T-helper 1 cell treated with Interleukin-12 subunit alpha and Interleukin-12 subunit beta and Interleukin-4 antibody, amounts not matched to agents 30 ng/mL and 1 ng/mL, for 36 hours (primary cell): ENCODE data around the gene IFI27L2. TPM values are rescaled to one million over a fixed set of nuclear protein-coding genes. Genes with fewer than 3 reads are reported as not detected.
"Not testable (repeated sequence)": the region's sequence is repeated elsewhere in the genome, so short reads cannot be mapped to it uniquely, and the experiment has no call there.

Source experiments
- intact Hi-C: fragments of 100-400 bp; cut with micrococcal nuclease; formaldehyde crosslinking; loops from one replicate; pipeline ENCODE4 v1.15.1; 2024
- total RNA-seq: library from RNA; stranded (reverse); gene quantifications from 2 replicates; pipeline ENCODE4 v1.2.3, GENCODE V29; 2022

Gene IFI27L2
- total RNA-seq, 1 donor from 2014 or later: 68.1 TPM

DNA sequence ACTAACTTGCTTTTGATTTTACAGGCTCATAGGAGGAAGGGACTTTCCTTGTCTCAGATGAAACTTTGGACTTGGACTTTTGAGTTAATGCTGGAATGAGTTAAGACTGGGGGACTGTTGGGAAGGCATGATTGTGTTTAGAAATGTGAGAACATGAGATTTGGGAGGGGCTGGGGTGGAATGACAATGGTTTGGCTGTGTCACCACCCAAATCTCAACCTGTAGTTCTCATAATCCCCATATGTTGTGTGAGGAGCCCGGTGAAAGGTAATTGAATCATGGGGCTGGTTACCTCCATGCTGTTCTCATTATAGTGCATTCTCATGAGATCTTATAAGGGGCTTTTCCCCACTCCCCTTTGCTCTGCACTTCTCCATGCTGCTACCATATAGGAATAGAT, 26.7 kb upstream of the IFI27L2 start:
- intact Hi-C loops: not testable (repeated sequence)

DNA sequence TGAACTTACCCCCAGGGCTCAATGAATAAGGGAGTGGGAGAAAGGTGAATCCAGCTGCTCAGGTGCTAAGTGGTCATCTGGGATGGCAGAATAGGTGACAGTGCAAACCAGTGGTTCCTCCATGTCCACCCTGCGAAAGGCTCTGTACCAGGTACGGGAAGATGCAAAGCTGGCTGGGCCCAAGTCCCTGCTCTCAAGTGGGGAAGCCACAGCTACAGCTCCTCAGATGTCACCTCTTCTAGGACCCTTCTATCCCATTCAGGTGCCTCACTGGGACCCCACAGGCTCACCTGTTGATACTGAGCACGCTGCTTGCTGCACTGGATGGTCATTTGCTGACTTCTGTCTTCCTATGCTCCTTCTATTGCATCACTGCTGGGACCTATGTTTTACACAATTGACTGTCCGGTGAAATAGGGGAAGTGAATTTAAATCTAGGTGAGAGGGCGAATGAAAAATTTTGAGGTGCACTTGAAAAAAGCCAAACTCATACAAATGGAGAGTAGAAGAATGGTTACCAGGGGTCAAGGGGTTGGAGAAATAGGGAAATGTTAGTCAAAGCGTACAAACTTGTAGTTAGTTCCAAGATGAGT, 24.4 kb upstream of the IFI27L2 start:
- intact Hi-C loops: no loop called here

DNA sequence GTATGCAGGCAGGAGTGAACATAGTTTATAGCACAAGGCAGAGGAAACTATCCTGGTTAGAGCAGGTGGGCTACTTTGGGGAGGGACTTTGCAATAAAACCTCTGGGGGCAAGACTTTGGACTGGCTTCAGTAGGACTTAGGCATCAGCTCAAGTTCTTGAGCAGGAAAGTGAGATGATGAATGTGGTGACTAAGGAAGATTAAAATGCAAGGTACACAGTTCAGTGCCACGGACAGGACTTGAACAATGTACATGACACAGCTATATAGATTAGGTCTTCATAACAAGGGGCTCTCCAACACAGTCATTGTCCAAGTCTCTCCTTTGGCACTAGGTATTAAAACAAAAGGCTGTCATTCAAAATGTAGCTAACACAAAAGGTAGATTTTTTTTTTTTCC, 23.3 kb upstream of the IFI27L2 start:
- intact Hi-C loops: no loop called here

DNA sequence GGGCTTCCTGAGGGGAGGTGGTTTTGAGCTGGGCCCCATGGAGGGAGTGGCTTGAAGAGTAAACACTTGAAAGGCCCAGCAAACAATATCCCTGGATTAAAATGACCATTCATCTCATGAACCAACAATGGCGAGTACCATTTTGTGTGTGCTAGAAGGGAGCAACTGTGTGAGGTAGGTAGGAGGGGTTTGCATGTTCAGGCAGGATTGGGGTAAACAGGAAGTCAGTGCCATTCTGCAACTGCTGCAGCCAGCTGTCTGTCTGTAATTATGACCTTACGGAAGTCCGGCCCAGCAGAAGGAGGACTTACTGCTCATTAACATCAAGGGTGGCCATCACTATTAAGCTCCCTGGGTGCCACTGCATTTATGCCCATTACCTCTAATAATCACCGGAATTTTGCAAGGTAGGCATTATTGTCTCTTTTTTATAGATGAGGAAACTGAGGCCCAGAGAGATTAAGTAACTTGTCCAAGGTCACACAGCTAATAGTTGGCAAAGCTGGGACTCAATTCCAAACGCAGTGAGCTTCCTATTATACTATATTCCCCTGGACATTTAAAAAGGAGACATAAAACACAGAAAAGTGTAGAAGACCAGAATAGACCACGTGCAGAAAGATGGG, 16.6 kb upstream of the IFI27L2 start:
- intact Hi-C loops: no loop called here

DNA sequence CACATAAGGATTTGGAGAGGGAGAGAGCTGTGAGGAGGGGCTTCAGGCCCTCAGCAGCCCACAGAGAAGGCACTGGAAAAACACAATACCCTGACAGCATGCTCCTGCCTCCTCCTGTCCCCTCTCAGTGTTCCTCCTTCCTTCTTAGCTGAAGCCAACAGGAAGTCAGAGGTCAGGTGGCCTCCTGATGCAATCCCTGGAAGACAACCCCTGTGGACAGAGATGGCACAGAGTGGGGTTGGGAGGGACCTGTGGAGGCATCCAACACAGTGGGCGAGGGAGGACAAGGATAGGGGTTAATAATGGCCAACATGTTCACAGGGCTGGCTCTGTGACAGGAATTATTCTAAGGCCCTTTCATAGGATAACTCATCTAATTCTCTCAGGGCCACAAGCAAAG, 15.4 kb upstream of the IFI27L2 start:
- intact Hi-C loops: no loop called here

DNA sequence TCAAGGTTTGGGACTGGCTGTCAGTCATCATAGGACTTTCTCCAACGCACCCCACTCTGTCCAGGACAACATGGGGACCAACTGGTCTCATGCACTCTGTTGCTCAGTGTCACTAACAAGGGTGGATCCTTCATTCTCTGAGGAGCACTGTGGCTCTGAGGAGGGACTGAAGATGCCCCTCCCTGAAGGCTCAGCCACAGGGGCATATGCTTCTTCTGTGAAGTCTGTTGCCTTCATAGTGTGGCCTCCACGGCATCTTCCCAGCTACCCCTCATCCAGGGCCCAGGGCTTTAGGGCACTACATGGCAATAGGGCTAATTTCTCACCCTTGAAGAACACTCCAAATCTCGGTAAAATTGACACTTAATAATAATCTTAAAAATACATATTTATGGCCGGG, 14.3 kb upstream of the IFI27L2 start:
- intact Hi-C loops: no loop called here

DNA sequence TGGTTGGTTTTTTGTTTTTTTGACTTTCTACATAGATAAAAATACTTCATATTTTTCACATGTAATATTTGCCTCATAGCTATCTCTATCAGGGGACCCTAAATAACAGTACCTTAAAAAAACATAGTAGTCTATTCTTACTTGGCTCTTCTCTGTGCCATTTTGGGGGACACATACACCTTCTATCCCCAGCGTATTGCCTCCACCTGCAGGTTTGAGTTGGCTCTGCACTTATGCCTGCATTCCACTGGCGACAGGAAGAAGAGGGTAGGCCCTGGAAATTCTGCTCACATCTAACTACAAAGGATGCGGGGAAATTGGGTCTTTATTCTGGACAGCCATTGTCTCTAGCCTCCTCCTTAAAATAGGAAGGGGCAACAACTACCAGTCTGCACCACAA, 13.8 kb upstream of the IFI27L2 start:
- intact Hi-C loops: no loop called here

DNA sequence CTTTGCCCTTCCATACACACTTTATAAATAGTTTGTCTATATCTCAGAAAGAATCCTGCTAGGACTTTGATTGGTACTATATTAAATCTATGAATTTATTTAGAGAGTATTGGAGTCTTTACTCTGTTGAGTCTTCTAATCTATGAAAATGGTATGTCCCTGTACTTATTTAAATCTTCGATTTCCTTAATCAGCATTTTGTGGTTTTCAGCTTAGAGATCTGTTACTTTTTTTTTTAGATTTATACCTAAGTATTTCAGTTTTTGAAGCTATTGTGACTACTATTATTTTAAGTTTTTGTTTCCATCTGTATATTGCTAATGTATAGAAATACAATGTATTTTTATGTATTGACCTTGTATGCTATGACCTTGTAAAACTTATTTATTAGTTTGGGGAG, 13.4 kb upstream of the IFI27L2 start:
- intact Hi-C loops: no loop called here

DNA sequence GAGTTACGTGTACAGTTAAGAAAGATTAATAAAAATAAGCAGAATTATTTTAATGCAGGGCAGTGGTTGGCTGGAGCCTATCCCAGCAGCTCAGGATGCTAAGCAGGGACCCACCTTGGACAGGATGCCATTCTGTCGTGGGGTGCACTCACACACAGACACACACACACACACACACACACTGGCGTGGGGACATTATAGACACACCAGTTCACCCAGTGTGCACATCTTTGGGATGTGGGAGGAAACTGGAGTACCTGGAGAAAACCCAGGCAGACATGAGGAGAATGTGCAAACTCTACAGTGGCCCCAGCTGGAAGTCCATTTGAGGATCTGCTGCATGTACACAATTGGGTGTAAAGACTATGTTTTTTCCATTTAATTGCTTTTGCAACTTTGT, 12.8 kb upstream of the IFI27L2 start:
- intact Hi-C loops: no loop called here

DNA sequence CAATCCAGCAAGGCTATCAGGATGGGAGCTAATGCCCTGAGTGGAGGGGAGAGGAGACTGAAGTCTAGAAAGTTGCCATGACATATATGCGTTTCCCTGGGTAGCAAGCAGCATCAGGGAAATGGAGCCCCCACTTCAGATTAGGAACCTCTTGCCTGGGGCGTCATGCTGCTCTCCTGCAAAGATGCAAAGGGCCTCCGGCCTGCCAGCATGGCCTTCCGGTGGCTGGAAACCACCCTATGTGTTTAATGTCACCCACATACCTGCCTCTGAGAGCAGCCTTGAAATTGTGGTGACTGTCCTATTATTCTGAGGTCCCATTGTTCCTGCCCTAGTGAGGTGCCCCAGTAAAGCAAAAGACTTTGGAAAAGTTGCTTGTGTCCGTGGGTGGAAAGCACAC, 10.0 kb upstream of the IFI27L2 start:
- intact Hi-C loops: no loop called here

DNA sequence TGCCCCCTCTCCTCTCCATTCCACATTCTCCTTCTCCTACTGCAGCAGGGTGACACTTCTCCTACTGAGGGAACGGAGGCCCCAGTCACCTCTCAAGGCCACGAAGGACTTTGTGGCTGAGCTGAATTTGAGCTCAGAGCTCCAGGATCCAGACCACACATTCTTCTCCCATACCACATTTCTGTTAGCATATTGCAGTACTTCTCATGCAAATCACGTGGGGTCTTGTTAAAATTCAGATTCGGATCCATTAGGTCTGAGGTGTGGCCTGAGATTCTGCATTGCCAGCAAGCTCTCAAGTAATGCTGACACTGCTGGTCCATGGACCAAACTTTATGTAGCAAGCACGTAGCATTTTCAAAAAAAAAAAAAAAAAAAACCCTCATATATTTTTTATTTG, 9.6 kb upstream of the IFI27L2 start:
- intact Hi-C loops: no loop called here

DNA sequence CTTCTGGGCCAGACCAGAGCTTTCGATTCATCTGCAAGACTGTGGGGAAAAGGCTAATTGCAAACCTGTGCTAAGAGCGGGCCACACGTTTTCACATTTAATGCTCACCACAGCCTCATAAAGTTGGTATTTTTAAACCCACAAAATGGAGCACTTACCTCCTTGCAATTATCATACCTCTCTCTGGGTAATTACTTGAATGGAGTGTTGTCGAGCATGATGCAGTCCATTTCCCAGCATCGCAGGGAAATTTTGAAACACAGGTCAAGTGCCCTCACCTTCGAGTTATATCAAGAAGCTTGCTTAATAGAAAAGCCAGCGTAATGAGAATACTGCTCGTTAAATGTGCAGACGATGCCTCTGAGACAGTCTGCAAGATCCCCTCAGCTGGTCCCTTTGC, 8.8 kb upstream of the IFI27L2 start:
- intact Hi-C loops: no loop called here

DNA sequence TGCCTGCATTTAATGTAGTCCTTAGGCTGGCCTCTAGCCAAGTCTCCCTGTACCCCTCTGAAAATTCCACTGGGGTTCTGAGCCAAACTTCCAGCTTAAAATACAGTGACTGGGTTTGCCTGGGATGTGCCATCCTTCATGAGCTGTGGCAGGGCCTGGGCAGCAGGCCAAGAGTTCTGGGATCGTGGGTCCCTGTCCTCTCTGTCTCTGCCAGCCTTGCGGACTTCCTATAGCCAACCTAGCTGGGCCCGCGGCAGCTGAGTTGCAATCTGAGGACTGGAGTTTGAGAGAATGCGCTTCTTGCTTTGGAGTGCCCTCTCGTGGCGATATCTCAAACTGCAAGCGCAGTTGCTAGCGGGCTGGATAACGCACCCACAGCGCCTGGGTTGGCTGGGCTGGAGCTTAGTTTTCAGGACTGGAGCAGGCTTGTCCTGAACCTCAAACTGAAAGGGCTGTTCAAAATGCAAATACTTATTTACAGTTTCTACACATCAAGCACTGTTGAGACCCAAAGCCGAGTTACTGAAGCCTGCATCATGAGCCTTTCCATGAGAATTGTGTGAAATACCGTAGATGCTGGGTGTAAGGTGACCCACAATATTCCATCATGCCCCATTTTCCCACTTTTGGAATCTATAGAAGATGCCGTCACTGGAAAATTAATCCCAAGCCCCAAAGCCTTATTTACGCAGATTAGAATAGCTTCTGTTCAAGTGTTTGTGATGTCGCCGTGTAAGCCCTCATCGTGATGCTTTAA, 7.3 kb upstream of the IFI27L2 start:
- intact Hi-C loops: loop anchor here (1.0 kb wide), 6 partner anchors 44 to 481 kb away; no protein-coding TSS in a partner anchor

DNA sequence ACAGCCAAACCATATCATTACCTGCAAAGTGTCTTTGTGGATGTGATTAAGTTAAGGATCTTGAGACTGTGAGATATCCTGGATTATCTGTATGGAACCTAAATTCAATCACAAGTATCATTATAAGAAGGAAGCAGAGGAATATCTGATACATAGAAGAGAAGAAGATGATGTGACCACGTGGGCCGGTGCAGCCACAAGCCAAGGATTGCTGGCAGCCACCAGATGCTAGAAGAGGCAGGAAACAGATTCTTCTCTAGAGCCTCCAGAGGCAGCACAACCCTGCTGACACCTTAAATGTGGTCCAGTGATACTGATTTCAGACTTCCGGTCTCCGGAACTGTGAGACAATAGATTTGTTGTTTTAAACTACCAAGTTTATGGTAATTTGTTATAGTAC, 6.1 kb upstream of the IFI27L2 start:
- intact Hi-C loops: no loop called here

DNA sequence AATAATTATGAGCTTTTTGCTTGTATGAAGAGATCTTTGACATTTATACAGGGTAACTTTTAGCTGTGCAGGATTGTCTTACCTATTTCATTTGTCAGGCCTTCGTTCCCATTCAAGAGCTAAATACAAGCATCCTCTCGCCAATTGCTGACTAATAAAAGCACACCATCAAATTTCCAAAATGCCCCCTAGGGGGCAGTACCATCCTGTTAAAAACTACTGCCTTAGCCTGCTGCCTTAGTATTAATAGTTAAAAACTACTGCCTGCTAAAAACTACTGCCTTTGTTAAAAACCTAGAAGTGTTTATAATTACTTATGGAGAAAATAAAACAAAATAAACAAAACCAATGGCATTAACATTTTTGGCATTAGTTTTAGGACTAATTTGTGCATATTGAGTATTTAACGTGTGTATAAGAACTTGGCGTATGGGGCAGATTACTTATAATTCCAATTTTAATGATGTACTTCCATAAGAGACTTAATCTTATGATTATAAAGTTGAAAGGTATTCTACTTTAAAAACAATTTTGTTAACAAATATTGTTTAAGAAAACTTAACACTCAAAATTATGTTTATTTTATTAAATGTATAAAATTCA, 3.0 kb upstream of the IFI27L2 start:
- intact Hi-C loops: loop anchor here (1.0 to 5.0 kb wide), 4 partner anchors 48 to 280 kb away; no protein-coding TSS in a partner anchor

DNA sequence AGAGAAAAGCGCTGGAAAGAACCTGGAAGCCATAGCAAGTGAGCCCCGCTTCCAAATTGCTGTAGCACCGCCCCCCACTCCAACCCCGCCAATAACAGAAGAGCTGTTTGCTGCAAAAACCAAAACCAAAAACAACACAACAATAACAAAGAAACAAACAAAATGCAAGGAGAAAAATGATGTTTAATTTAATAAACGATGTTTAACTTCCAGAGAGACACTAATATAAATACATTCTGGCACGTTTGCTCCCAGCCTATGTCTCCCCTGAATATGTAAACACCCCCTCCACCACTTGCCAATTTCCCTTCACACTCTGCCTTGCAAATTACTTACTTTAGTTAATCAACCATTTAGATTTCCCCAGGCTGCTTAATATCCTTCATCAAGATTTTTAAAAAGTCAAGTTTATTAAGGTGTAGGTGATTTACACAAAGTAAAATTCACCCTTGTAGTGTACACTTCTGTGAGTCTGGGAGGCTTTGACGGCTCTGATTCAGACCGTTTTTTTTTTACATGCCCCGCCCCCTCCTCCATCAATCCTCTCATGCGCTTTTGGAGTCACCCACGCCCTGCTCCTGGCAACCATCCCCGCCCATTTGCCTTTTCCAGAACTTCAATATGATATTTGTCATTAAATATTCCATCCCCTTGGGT, 482 bp upstream of the IFI27L2 start:
- intact Hi-C loops: loop anchor here (1.0 to 5.0 kb wide), 7 partner anchors 44 to 282 kb away; partner anchors contain the start of genes DDX24, IFI27L1, OTUB2 and PPP4R4

DNA sequence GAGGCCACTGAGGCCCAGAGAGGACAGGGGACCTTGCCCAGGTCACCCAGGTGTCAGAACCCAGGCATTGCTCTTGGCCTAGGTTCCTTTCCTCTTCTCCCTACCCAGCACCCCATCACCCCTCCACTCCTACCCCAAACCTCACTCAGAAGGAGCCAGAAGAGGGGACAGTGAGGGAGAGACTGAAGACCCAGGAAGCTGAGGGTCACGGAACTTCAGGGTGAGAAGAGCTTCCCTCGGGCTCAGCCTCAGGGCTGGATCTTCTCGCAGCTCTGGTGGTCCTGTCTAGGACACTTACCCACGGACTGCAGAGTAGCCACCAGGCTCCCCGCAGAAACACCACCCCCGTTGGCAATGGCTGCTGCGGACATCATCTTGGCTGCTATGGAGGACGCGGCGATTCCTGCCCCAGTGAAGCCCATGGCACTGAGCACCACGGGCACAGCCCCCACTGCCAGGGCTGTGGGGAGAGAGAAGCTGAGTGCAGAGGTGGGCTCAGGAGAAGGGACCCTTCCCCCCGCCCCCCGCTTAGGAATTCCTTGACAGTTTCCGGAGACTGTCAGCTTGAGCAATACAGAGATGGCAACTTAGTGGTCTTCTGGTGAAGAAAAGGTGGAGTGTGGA, 1.1 kb downstream of the IFI27L2 start:
- intact Hi-C loops: no loop called here

DNA sequence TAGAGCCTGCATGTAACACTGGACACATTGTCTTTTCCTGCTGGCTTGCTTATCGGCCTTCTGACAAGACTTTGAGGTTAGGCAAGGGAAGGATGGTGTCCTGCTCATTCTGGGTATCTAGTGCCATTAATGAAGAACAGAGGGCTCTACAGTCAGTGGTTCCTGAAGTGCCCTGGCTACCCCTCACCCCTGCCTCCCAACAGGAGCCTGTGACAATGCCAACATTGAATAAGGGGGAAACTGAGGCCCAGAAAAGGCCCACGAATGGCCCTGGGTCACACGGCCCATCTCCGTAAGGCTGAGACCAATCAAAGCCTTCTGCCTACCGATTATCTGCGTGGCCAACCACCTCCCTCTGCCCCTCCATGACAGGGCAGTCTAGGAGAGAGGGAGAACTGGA, 2.1 kb downstream of the IFI27L2 start:
- intact Hi-C loops: no loop called here

DNA sequence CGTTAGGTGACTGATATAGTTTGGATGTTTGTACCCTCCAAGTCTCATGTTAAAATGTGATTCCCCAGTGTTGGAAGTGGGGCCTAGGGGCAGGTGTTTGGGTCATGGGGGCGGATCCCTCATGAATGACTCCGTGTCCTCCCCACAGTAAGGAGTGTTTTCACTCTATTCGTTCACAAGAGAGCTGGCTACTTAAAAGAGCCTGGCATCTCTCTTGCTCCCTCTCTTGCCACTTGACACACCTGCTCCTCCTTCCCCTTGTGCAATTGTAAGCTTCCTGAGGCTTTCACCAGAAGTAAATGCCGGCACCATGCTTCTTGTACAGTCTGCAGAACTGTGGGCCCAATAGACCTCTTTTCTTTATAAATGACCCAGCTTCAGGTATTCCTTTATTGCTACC, 2.6 kb downstream of the IFI27L2 start:
- intact Hi-C loops: no loop called here

DNA sequence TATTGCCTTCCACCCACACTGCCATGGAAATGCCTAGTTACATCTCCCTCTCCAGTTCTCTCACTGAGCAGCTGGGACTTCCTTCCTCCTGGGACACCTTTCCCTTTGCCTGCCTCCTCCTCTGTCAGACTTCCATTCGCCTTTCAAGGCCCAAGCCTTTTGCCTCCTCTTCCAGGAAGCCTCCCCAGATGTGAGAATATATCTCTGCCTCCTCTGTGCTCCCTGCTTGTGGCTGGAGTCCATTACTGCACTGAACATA, 3.1 kb downstream of the IFI27L2 start:
- intact Hi-C loops: no loop called here

DNA sequence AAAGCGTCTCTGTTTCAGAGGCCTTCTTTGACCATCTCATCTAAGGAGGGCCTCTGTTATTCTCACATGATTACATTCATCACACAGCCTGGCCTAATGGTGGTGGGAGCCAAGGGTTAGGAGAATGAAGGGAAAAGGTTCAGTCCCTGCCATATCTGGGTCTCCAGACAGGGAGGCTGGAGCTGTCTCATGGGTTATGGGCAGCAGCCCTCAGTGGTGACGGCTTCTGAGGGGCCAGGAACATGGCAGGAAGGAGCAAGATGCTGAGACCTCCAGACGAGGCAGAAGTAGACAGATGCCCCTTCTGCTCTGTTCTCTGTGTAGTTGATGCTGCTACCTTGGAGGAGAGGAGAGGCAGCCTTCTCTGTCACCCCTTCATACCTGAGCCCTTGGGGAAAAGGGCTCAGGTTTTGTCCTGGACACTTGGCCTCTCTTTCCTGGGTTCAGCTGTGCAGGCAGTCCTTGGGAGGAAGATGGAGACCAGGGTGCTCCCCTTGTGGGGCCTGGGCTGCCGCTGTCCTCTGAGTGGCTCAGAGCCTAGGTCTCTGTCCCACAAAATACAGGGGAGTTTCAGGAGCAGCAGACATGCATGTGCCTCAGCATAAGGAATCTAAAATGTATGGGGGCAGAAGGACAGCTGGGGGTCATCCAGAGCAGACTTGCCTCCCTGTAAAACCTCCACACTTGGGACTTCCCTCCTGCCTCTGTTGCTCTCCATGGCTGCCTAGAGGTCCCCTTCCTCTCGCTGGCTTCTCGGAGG, 3.6 kb downstream of the IFI27L2 start:
- intact Hi-C loops: no loop called here
